GM18873 (cell line): Measurements from ENCODE around the gene BCKDHA.

ENCODE experiments used
- ATAC-seq: cut with Tn5 transposase; IDR thresholded peaks from one replicate; pipeline ENCODE4 v1.9.1; 2021; ENCODE audit warnings: mild to moderate bottlenecking, moderate library complexity, moderate number of reproducible peaks; ENCODE audit not compliant: unreplicated experiment, low FRiP score

The BCKDHA gene

DNA sequence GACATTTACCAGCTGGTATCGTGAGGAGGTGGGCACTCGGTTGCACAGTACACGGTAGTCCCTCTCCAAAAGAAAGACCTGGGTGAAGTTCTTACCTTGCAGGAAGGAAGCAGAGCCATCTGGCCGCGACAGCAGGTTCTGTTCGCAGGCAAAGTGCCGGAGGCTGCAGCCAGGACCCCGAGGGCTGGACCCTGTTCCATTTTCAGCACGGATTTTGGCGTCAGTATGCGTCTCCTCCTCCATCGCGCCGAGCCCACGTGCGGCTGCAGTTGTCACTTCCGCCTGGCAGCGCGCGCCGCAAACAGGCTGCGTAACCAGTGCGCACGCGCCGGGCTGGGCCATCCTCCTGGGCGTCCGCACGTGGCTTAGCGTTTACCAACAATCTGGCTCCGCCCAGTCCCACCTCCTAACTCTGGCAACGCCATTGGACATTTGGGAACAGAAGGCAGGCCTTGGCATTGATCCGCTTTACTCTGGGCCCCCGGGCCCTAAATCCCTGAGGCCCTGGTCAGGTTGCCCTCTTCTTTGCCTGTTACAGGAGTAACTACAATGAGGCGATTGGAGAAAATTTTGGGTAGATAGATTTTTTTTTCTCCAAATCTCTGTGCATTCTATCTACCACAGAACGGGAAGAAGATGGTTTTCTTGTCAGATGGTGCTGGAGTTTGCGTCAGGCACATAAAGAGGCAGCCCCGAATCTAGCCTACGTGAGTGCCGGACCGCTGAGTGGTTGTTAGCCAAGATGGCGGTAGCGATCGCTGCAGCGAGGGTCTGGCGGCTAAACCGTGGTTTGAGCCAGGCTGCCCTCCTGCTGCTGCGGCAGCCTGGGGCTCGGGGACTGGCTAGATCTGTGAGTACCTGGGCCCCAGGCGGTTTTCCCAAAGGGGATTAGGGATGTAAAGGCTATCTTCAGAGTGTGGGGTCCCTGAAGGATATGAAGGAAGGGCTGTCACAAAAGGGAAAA, at the start of gene BCKDHA, which contains the start of gene EXOSC5:
BCKDHA (plus strand) TSS at position 733 of the 964 bp plus-strand sequence; CDS start at position 743, 10 bp downstream.
EXOSC5 (minus strand) TSS at position 274 of the 964 bp plus-strand sequence; CDS start at position 243, 31 bp downstream.
- ATAC-seq: peak; percentile 85

- ATAC-seq: no peak
Measured at GRCh38 chr19:41350735-41351338, 46.8 kb upstream of the BCKDHA start.

- no peak for ATAC-seq
Measured at GRCh38 chr19:41351339-41352245, 46.0 kb upstream of the BCKDHA start.

GRCh38 chr19:41352279-41352608, 45.4 kb upstream of the BCKDHA start:
- ATAC-seq: no peak

DNA sequence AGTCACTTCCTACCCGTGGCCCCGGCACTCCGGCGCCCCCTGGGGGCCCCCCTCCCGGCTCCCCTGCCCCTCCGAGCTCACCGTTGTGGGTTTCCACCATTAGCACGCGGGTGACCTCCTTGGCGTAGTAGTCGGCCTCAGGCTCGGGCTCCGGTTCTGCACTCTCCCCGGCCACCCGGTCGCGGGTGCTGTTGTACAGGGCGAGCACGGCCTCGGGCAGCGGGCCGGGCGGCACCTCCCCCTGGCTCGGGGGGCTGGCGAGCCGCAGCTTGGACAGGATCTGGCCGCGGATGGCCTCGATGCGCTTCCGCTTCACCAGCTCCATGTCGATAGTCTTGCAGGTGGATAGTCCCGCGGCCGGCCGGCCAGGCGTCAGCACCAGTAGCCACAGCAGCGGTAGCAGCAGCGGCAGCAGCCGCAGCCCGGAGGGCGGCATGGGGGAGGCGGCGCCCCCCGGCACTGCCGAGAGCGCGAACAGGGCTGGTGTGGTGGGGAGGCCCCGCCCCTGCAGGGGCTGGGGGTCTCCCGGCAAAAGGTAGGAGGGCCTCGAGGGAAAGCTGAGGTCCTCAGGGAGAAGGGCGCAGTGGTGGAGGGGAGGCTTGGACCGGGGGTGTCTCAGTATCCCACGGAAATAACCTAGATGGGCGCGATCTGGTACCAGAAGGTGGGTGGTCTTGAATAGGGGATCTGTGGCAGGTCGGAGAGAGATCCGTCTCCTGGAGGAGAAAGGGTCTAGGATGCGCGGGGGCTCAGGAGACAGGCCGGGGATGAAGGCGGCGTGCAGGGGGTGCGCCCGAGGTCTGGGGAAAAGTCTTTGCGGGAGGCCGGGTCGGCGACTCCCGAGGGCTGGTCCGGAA, 44.8 kb upstream of the BCKDHA start:
- ATAC-seq: no peak

GRCh38 chr19:41353466-41354342, 43.9 kb upstream of the BCKDHA start, which contains the start of gene TGFB1:
Gene TGFB1 (minus strand): TSS chr19:41353922. CDS start chr19:41353044, 878 bp downstream.
- peak; percentile 31 for ATAC-seq

DNA sequence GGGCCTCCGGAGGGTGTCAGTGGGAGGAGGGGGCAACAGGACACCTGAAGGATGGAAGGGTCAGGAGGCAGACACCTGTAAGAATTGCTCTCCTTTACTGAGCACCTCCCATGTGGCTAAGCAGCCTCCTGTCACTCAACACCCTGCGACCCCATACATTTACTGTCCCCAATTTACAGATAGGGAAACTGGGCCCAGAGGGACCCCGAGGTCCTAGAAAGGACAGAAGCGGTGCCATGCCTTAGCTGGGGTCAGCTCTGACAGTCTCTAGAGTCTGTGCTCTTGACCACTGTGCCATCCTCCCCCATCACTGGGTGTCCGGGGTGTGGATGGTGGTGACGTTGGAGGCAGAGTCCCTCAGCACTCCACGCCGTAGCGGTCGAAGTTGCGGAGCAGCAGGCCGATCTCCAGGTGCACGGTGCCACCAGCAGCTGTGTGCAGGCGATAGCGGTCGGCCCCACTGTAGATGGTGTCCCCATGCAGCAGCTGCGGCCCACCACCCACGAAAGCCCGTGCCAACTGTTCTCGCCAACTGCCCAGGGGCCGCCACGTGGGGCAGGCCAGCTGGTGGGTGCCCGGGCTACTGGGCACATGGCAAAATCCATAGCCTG, 43.2 kb upstream of the BCKDHA start:
- no peak for ATAC-seq

DNA sequence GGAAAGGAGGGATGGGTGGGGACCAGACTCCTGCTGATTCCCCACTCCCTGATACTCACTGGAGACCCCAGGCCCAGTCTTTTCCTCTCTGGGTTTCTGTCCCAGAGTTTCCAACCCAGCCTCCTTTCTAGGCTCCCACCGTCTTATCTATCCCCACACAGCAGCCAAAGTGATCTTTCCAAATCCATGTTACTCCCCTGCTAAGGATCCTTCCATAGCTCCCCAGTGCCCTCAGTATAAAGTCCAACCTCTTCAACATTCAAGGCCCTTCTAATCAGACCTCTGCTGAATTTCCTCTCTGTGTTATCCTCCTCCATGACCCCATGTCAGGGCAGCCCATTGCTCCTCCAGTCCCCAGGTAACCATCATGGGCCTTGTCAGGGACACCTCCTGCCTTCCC, 42.6 kb upstream of the BCKDHA start:
- no peak for ATAC-seq

GRCh38 chr19:41355802-41356201, 41.8 kb upstream of the BCKDHA start:
- ATAC-seq: no peak

GRCh38 chr19:41356984-41357739, 40.5 kb upstream of the BCKDHA start:
- ATAC-seq: no peak

- no peak for ATAC-seq
Measured at GRCh38 chr19:41357746-41358145, 39.9 kb upstream of the BCKDHA start.

DNA sequence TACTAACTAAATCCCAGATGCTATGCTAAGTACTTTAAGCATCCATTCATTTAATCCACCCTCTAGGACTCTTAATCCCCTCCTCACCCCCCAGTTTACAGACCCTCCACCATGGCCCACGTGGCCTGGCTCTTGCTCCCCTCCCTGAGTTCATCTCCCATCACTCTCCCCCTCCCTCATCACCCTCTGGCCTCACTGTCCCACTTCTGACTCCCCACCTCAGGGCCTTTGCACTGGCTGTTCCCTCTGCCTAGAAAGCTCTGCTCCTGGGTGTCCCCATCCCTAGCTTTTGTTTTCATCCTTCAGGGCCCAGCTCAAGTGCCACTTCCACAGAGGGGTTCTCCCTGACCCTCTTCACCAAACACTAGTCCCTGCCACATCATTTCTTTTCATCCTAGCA, 37.9 kb upstream of the BCKDHA start:
- ATAC-seq: no peak

- no peak for ATAC-seq
Measured at GRCh38 chr19:41362143-41362847, 35.3 kb upstream of the BCKDHA start.

DNA sequence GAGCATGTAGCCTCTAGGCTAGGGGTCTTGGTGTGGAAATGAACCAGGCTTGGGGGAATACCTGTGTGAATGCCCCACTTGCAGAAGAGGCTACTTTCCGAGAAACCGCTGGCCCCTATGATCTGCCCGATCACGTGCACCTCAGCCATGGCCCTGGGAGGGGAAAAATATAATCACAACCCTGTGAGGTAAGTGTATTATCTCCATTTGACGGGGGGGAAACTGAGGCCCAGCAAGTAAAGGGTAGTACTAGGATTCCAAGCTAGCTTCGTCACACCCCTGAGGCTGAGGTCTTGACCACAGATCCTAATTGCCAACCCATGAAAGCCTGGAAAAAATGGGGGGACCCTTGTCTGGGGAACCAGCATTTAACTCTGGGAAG, 34.3 kb upstream of the BCKDHA start:
- ATAC-seq: peak; percentile 3

DNA sequence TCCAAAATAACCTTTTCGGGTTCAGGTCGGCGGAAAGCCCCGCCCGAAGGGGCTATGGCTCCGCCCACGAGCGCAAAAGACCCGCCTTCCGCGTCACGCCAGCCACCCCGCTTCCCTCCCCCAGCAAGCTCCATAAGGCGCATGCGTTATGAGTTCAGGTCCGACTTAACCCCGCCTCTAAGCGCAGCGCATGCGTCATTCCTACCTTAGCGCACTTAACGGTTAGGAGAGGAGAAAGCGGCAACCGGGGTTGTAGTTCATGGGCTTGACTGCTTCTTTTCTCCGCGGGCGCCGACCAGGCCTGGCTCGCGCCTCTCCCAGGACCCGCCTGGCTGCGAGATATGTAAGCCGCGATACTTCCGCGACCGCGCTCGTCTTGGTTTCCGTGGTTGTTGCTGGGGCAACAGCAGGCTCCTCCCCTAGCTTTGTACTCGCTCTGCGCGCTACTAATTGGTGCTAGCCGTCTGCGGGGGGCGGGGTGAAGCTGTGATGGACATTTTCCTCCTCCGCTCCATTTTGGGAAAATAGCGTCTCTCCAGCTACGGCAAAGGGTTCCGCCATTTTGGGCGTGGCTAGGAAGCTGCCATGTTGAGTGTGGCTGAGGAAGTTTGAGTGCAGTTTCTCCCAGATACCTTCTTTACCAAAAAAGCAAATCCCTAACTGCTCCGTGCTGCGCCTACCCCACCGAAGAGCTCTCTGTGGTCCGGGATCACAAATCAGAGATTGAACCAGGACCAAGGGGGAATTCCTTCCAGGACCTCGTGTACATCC, 33.7 kb upstream of the BCKDHA start, which contains the start of gene B9D2:
B9D2 (minus strand) TSS at position 397 of the 771 bp plus-strand sequence. CDS start 630 bp downstream, outside the sequence.
- ATAC-seq: peak; percentile 75
